NCI-H2227 (cell line): ENCODE data around the gene P2RY12.

Experiments
- DNase-seq: peaks from one replicate; lab custom pipeline; 2025; ENCODE audit not compliant: unreplicated experiment; lab: John Stamatoyannopoulos, UW

The P2RY12 gene

DNA sequence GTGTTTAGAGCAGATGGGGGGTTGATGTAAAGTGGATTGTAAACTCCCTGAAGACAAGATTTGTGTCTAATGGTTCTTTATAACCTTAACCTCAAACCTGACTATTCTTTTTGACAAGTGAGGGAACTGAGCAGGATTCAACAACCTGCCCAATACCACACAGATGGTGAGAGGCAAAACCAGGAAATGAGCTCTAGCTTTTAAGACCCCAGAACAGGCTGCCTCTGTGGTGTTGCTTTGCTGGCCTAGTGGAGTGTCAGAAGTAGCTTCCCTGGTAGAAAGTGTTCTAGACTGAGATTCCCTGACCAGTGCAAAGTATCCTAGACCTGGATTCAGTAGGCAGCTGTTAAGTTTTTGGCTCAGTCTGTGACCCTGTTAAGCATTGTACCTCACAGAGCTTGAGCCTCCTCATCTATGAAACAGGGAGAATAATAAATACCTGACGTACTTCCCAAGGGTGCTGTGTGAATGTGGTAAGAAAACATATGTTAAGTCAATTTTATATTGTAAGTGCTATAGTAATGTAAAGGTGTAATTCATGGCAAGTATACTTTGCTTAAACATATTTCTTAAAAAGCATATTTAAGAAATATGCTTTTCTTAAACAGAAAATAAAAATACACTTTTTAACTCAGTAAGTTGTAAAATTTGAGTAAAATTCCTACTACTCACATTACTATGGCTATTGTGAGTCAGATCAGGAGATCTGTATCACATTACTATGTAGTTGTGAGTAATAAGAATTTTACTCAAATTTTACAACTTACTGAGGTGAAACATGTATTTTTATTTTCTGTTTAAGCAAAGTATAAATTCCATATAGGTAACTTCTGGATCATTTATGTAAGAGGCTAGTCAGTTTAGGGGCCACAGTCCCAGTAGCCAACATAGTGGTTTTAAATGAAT lies 76.7 kb downstream of the P2RY12 start:
- DNase-seq: no peak

DNA sequence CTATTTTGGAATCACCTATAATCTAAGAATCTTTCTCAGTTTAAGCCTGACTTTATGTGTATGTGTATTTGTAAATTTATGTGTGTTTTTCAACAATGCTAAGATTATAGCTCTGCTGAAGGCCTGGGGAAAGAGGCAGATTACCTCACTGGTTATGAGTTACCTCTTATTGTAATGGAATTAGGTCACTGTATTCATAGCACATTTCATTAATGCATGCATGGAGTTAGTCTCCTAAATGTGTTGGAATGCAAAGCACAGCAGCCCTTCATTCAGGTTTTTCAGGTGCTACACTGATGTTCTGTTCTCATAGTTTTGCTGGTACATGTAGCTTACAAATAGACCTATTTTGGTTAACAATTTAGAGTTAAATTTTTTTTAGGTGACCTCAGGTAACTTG lies 77.4 kb downstream of the P2RY12 start:
- no peak for DNase-seq

GRCh38 chr3:151306168-151306810 lies 78.3 kb downstream of the P2RY12 start:
- DNase-seq: no peak

GRCh38 chr3:151305775-151306151 lies 78.8 kb downstream of the P2RY12 start:
- DNase-seq: no peak

GRCh38 chr3:151305060-151305774 lies 79.3 kb downstream of the P2RY12 start:
- no peak for DNase-seq

GRCh38 chr3:151303751-151304150 lies 80.8 kb downstream of the P2RY12 start:
- no peak for DNase-seq

- no peak for DNase-seq
Measured at GRCh38 chr3:151301787-151302186, 82.8 kb downstream of the P2RY12 start.

DNA sequence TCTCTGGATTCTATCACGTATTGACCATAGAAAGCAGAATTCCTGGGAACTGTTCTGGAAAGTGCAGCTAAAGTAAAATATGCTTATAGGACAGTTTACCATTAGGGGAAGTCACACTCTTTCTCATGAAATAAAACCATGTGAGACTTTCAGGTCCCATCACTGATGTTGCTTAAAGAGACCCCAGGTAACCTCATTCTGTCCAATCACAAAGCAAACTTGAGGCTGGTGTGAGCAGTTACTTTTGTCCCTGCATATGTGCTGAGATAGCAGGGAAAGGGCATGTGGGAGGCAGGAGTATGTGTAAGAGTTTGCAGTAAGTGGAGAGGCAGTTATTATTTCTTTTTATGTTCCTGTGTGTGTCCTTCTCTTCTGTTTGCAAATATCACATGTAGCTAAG lies 84.0 kb downstream of the P2RY12 start:
- no peak for DNase-seq

DNA sequence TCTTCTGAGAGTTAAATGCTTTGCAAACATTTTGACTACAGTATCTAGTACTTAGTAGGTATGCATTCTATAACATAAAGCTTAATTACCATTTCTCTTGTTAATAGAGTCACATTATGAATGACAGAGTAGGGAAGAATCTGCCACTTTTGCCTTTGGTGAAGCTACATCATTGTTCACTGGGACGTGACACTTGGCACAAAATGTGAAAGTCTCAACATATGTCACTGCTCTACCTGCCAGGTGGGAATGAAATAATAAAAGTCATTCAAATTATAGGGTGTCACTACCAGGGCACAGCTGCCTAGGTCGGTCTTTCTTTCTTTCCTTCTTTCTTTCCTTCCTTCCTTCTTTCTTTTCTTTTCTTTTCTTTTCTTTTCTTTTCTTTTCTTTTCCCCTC lies 85.5 kb downstream of the P2RY12 start:
- DNase-seq: no peak

DNA sequence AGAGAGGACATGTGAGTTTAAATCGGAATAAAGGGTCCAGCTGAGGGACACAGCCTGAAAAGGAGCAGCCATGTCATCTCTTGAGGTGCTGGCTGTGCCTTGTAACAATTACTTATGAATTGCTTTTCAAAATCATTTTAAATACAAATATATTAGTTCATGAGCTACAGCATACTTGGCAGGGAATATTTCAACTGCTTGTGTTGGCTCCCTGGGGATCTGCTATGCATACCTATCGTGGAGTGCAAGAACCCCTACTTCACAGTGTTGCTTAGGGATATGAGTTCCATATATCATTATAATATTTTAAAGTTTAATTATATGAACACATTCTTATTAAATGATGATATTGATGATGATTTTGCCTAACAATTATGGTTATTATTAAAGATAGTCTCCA lies 87.1 kb downstream of the P2RY12 start:
- no peak for DNase-seq

DNA sequence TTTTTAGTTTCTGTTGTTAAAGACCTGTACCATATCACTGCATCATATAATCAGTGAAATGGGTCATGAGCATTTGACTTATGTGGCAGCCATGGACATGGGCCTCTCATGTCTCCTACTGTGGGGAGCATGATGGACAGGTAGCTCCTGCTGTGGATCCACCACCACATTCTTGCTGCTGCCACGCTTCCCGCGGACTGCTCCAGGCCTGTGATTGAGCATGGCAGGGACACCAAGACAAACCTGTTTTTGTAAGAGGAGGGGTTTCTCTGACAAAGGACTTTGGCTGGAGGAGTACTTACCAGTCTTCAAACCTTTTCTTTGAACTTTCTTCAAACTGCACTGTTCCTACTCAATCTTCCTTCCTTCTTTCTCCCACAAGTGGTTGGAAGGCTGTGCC lies 88.3 kb downstream of the P2RY12 start:
- no peak for DNase-seq

- no peak for DNase-seq
Measured at GRCh38 chr3:151293127-151293526, 91.4 kb downstream of the P2RY12 start.

- DNase-seq: no peak
Measured at GRCh38 chr3:151290673-151291072, 93.9 kb downstream of the P2RY12 start.

DNA sequence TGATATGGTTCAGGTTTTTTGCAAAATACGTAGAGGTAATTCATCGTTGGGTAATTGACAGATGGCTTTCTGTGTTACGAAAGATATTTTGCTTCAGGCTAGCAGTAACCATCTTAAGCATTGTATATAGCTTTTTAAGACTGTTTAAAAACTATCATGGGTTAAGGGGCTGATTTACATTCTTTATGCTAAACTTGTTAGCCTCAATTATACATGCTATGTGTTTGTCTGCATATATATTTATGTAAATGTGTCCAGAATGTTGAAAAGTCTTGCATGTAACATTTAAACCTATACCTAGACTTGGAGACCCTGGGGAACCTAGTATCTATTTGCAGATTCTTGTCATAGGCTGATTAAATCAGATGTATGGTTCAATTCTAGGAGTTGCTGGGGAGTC lies 95.1 kb downstream of the P2RY12 start:
- DNase-seq: no peak
